ENCODE data around the gene ARIH2. TPM values are rescaled to one million over a fixed set of nuclear protein-coding genes. Genes with fewer than 3 reads are reported as not detected.

Gene ARIH2
- total RNA-seq, 3 donors from 2014 or later = 144 to 161 (median 146) TPM

DNA sequence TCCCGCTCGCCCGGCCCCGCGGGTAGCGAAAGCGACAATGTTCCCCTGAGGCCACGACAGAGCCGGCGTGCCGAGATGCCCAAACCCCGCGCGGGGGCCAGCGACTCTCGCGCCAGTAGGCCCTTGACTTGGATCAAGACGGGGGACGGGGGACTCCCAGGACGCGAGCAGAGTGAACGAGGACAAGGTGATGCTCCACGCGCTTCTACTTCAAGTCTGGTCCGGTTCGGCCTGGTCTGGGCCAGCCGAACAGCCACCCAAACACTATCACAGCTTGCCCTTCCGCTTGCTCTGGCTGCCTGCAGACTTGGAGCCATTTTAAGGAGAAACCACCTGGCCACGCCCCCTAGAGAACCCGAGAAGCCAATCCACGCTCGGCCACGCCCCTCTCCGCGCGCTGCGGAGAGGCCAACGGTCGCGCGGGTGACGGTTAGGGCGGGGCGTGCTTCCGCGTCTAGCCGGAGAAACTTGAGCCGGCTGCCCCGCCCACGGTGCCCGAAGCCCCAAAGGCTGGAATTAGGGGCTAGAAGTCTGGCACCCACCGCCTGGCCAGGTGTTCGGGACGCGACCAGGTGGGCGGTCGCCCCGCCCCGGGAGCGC, 102.7 kb downstream of the ARIH2 start:
- Mint-ChIP-seq H3K36me3 (ENCODE audit: insufficient read depth) (peaks cover 29% of the 10 kb centered on the region), H3K4me3 (peak overlapping the region; percentile 95), H3K4me1 (ENCODE audit: low read depth) (peaks cover 39% of the 10 kb centered on the region), H3K27me3 (ENCODE audit: low read depth) (no peaks in the 10 kb centered on the region), H3K9me3 (no peaks in the 10 kb centered on the region)
- DNase-seq = peak; percentile 99
- peak; percentile 75 for ATAC-seq

DNA sequence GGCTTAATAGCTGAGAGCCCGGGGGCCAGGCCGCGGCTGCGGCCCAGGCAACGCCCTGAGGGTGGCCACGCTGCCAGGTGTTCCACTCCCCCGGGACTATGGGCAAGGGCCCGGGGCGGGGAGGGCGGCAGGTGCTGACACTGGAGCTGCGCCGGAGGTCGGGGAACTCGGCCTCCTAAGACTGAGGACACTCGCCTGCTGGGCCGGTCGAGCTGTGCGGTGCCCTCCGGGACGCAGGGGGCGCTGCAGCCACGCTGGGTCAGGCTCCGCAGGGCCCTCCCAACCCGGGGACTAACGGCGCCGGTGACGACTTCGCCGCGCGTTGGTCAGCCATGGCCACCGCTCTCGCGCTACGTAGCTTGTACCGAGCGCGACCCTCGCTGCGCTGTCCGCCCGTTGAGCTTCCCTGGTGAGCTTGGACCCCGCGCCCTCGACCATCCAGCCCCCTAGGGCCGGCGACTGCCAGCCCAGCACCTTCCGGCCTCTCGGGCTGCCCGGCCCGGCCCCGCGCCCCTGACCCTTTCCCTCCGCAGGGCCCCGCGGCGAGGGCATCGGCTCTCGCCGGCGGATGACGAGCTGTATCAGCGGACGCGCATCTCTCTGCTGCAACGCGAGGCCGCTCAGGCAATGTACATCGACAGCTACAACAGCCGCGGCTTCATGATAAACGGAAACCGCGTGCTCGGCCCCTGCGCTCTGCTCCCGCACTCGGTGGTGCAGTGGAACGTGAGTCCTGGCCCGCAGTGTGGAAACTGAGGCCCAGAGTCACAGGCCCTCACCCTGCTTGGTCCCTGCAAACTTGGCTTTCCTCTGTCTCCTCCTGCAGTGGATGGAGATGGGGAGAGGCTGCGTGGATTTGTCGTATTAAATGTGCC, 103.4 kb downstream of the ARIH2 start, which contains the start of gene NDUFAF3:
Gene NDUFAF3 (plus strand): TSS at position 309 of the 875 bp plus-strand sequence. CDS start 24 bp downstream, at position 333.
- no peaks in the 10 kb centered on the region for H3K9me3 Mint-ChIP-seq
- no peaks in the 10 kb centered on the region for H3K27me3 Mint-ChIP-seq (ENCODE audit: low read depth)
- DNase-seq = peak; percentile 90
- peaks cover 43% of the 10 kb centered on the region for H3K4me1 Mint-ChIP-seq (ENCODE audit: low read depth)
- ATAC-seq = peak; percentile 80 to 81
- H3K36me3 Mint-ChIP-seq (ENCODE audit: insufficient read depth) = peaks cover 34% of the 10 kb centered on the region
- H3K4me3 Mint-ChIP-seq = peak within 1 kb of the TSS; percentile 95

DNA sequence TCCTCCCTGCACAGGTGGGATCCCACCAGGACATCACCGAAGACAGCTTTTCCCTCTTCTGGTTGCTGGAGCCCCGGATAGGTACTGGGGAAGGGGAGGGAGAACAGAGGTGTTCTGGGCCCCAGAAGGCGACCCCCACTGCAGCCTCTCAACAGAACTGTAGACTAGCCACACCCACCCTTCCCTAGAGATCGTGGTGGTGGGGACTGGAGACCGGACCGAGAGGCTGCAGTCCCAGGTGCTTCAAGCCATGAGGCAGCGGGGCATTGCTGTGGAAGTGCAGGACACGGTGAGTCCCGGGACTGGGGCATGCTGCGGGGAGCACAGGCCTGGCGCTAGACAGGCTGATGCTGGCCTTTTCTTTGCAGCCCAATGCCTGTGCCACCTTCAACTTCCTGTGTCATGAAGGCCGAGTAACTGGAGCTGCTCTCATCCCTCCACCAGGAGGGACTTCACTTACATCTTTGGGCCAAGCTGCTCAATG, 104.1 kb downstream of the ARIH2 start:
- Mint-ChIP-seq H3K9me3 (no peaks in the 10 kb centered on the region), H3K36me3 (ENCODE audit: insufficient read depth) (peaks cover 37% of the 10 kb centered on the region), H3K4me1 (ENCODE audit: low read depth) (peaks cover 44% of the 10 kb centered on the region), H3K4me3 (peak overlapping the region; percentile 95), H3K27me3 (ENCODE audit: low read depth) (no peaks in the 10 kb centered on the region)
- DNase-seq (no peak), ATAC-seq (no peak)

DNA sequence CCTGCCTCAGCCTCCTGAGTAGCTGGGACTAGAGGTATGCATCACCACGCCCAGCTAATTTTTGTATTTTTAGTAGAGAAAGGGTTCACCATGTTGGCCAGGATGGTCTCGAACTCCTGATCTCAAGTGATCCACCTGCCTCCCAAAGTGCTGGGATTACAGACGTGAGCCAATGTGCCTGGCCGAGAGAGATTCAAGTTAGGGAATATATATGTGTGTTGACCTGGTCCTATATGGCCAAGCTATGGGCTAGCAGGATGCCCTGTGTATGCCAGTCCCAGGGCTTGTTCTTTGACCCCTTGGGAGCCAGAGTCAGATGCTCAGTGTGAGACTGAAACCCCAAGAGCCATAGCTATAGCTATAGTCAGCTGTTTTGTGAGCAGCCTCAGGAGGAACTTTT, 105.1 kb downstream of the ARIH2 start:
- H3K4me3 Mint-ChIP-seq = peak overlapping the region; percentile 95
- DNase-seq = no peak

DNA sequence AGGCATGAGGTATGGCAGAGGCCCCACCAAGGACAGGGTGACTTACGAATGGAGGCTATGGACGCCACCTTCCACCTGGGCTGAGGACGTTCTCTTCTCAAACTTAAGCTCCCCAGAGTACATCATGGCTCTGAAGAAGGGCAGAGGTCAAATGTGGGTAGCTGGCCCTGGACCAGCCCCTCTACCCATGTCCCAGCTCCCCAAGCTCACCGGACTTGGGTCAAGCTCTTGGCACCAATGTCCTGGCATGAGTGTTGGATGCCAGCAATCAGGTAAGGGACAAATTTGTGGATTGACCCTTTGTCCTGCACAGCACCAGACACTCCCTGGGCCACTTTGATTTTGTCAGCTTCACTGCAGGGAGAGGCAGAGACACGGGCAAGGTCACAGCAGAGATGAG, 105.8 kb downstream of the ARIH2 start:
- Mint-ChIP-seq H3K27me3 (ENCODE audit: low read depth) (no peaks in the 10 kb centered on the region), H3K4me3 (no peak overlapping the region), H3K36me3 (ENCODE audit: insufficient read depth) (peaks cover 47% of the 10 kb centered on the region), H3K9me3 (no peaks in the 10 kb centered on the region), H3K4me1 (ENCODE audit: low read depth) (peaks cover 53% of the 10 kb centered on the region)
- DNase-seq = no peak
- ATAC-seq = no peak

More for the DNA sequence above, 105.1 kb downstream of the ARIH2 start:
- H3K9me3 Mint-ChIP-seq = no peaks in the 10 kb centered on the region
- no peak for ATAC-seq
- H3K36me3 Mint-ChIP-seq (ENCODE audit: insufficient read depth) = peaks cover 43% of the 10 kb centered on the region
- no peaks in the 10 kb centered on the region for H3K27me3 Mint-ChIP-seq (ENCODE audit: low read depth)
- H3K4me1 Mint-ChIP-seq (ENCODE audit: low read depth) = peaks cover 51% of the 10 kb centered on the region

DNA sequence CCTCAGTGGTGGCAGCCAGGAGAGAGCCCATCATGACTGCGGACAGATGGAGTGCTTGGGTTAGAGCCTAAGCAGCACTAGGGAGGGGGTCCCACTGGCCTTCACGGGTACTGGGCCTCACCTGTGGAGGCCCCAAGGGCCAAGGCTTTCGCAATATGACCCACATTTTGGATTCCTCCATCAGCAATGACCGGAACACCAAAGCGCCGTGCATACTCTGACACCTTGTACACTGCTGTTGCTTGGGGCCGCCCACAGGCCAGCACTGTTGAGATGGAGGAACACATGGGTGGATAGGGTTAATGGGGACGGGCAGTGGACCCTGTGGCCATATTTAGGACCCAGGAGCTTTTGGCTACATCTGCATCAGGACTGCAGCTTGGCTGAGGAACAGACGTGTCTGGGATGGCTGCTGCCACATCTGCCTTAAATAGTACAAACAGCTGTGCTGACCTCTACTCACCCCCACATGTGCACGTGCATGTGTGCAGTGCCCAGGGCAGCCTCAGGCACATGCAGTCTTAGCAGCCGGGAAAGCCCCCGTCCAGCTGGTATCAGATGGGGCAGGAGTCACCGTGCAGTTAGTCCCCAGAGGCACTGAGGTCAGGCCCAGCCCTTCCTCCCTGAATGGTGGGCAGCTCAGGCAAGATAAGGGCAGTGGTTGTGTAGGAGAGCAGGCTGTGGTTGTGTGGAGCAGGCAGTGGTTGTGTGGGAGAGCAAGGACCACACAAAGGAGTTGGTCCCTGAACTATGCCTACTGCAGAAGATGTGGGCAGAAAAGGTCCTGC, 106.6 kb downstream of the ARIH2 start:
- DNase-seq (no peak), ATAC-seq (no peak)
- Mint-ChIP-seq H3K27me3 (ENCODE audit: low read depth) (no peaks in the 10 kb centered on the region), H3K9me3 (no peaks in the 10 kb centered on the region), H3K4me1 (ENCODE audit: low read depth) (peaks cover 48% of the 10 kb centered on the region), H3K36me3 (ENCODE audit: insufficient read depth) (peaks cover 48% of the 10 kb centered on the region), H3K4me3 (no peak overlapping the region)

DNA sequence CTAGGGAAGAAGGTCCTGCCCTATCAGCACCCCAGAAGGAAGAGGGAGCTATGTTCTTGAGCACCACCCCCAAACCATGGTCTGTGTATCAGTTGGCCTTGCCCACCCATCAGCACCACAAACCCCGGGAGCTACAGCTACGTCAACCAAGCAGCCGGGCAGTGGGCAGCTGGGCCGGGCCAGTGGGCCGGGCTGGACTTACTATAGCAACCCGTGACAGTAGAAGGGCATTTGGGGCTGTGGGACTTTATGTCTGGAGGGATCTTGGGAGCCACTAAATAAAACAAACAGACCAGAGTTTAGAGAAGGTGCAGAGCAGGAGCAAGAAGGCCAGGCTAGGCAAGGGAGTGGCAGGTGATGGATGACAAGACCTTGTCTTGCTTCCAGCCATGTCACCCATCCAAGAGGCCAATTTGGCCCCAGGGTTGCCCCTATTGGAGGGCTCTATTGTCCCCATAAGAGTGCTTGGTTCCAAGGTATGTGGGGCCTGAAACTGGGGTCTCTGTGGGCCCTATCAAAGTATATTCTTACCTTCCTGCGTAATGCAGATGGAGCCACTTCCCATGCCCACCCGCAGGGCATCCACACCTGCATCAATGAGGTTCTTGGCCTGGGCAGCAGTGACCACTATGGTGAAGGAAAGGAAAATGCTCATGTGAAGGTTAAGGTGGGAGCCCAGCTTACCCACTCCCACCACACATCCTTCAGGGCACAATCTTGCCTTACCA, 107.3 kb downstream of the ARIH2 start:
- Mint-ChIP-seq H3K4me1 (ENCODE audit: low read depth) (peaks cover 46% of the 10 kb centered on the region), H3K27me3 (ENCODE audit: low read depth) (no peaks in the 10 kb centered on the region), H3K4me3 (peak overlapping the region; percentile 33), H3K9me3 (no peaks in the 10 kb centered on the region), H3K36me3 (ENCODE audit: insufficient read depth) (peaks cover 48% of the 10 kb centered on the region)
- no peak for ATAC-seq
- no peak for DNase-seq

GRCh38 chr3:49026536-49026935, 107.9 kb downstream of the ARIH2 start:
- DNase-seq (no peak), ATAC-seq (no peak)
- H3K27me3 Mint-ChIP-seq (ENCODE audit: low read depth) = no peaks in the 10 kb centered on the region
- H3K4me1 Mint-ChIP-seq (ENCODE audit: low read depth) = peaks cover 44% of the 10 kb centered on the region
- no peaks in the 10 kb centered on the region for H3K9me3 Mint-ChIP-seq
- H3K4me3 Mint-ChIP-seq = no peak overlapping the region
- H3K36me3 Mint-ChIP-seq (ENCODE audit: insufficient read depth) = peaks cover 52% of the 10 kb centered on the region

DNA sequence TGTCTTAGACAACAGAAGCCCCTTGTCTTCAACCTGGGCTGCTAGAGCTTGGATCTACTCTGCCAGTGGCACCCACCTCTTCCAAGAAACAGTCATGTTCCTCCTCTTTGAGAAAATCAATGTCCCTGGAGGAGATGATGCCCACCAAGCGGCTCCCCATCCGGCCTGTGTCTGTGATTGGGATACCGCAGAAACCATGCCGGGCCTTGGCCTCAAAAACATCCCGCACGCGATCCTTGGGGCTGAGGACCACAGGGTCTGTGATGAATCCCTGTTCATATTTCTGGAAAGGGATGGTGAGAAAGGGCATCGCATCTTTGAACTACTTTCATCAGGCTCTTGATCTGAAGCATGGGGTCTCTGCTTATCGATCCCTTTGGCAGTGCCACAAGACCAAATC, 109.0 kb downstream of the ARIH2 start:
- ATAC-seq (no peak), DNase-seq (no peak)
- H3K27me3 Mint-ChIP-seq (ENCODE audit: low read depth) = no peaks in the 10 kb centered on the region
- peaks cover 59% of the 10 kb centered on the region for H3K36me3 Mint-ChIP-seq (ENCODE audit: insufficient read depth)
- H3K4me3 Mint-ChIP-seq = peak overlapping the region; percentile 95
- H3K9me3 Mint-ChIP-seq = no peaks in the 10 kb centered on the region
- peaks cover 44% of the 10 kb centered on the region for H3K4me1 Mint-ChIP-seq (ENCODE audit: low read depth)

DNA sequence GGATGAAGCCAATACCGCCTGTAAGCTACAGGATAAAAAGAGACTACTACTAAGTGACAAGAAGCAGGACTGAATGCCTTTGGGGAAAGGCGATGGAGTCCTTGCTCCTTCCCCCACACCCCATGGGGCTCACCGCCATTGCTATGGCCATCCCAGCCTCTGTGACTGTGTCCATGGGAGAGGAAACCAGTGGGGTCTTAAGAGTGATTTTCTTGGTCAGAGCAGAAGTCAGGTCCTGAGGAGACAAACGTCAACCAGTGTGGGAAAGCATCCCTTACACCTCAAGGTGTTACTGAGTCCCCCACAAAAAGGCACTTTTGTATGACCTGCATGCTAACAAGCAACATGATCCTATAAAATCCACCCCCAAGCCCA, 109.6 kb downstream of the ARIH2 start:
- peaks cover 38% of the 10 kb centered on the region for H3K4me1 Mint-ChIP-seq (ENCODE audit: low read depth)
- no peak for DNase-seq
- ATAC-seq = no peak

GRCh38 chr3:49028673-49029562, 110.3 kb downstream of the ARIH2 start, which contains the start of gene IMPDH2:
Gene IMPDH2 (minus strand): TSS chr3:49029398. CDS start chr3:49029350, 48 bp downstream.
- DNase-seq (peak; percentile 94), ATAC-seq (peak; percentile 93 to 95)
- H3K9me3 Mint-ChIP-seq = no peaks in the 10 kb centered on the region
- peaks cover 53% of the 10 kb centered on the region for H3K36me3 Mint-ChIP-seq (ENCODE audit: insufficient read depth)
- peaks cover 33% of the 10 kb centered on the region for H3K4me1 Mint-ChIP-seq (ENCODE audit: low read depth)
- H3K4me3 Mint-ChIP-seq = peak within 1 kb of the TSS; percentile 95
- no peaks in the 10 kb centered on the region for H3K27me3 Mint-ChIP-seq (ENCODE audit: low read depth)

More for the DNA sequence above, 109.6 kb downstream of the ARIH2 start:
- Mint-ChIP-seq H3K27me3 (ENCODE audit: low read depth) (no peaks in the 10 kb centered on the region), H3K4me3 (peak overlapping the region; percentile 95), H3K36me3 (ENCODE audit: insufficient read depth) (peaks cover 58% of the 10 kb centered on the region), H3K9me3 (no peaks in the 10 kb centered on the region)

DNA sequence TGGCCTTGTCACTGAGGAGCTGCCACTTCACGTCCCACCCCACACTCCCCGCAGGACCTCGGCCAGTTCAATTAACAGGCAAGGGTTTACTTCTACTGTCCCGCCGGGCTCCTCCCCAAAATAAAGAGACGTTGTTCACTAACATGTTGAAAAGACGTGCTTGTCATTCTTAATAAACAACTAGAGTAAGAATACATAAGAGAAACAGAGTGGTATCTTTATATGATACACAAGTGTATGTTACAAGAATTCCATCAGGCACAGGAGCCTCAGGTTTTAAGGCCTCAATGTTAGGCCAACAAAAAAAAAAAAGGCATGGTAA, 110.9 kb downstream of the ARIH2 start:
- H3K9me3 Mint-ChIP-seq = no peaks in the 10 kb centered on the region
- no peaks in the 10 kb centered on the region for H3K27me3 Mint-ChIP-seq (ENCODE audit: low read depth)
- peaks cover 47% of the 10 kb centered on the region for H3K36me3 Mint-ChIP-seq (ENCODE audit: insufficient read depth)
- H3K4me1 Mint-ChIP-seq (ENCODE audit: low read depth) = peaks cover 31% of the 10 kb centered on the region
- peak overlapping the region; percentile 95 for H3K4me3 Mint-ChIP-seq
- ATAC-seq (no peak), DNase-seq (no peak)

DNA sequence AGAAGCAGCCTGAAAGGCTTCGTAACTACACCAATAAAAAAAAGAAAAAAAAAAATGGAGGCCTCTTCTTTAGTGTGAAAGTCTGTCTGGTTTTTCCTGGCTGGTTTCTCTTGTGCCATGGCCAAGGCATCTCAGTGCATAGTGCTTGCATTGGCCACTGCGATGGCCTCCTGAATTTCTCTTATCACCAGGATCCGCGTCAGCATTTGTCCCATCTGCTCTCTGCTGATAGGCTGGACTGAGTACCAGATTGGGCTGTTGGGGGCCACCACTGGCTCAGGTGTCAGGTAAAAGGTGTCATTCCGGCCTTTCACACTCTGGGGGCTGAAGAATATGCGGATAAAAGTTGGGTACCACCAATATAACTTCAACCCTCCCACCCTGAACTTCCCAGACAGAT, 111.7 kb downstream of the ARIH2 start:
- no peak overlapping the region for H3K4me3 Mint-ChIP-seq
- peaks cover 44% of the 10 kb centered on the region for H3K36me3 Mint-ChIP-seq (ENCODE audit: insufficient read depth)
- no peak for ATAC-seq
- H3K9me3 Mint-ChIP-seq = no peaks in the 10 kb centered on the region
- no peak for DNase-seq
- H3K27me3 Mint-ChIP-seq (ENCODE audit: low read depth) = no peaks in the 10 kb centered on the region
- H3K4me1 Mint-ChIP-seq (ENCODE audit: low read depth) = peaks cover 30% of the 10 kb centered on the region

Measured in activated T-cell treated with anti-CD3 and anti-CD28 coated beads, Interleukin-2, amount 50 U/mL, for 4 hours (primary cell).